NCI-H774 (cell line): Measurements from ENCODE around the gene RABGGTA.

ENCODE experiments used
- DNase-seq: peaks from one replicate; lab custom pipeline; 2025; lab: John Stamatoyannopoulos, UW

RABGGTA gene

GRCh38 chr14:24300326-24300980 is 29.1 kb upstream of the RABGGTA start:
- no peak for DNase-seq

DNA sequence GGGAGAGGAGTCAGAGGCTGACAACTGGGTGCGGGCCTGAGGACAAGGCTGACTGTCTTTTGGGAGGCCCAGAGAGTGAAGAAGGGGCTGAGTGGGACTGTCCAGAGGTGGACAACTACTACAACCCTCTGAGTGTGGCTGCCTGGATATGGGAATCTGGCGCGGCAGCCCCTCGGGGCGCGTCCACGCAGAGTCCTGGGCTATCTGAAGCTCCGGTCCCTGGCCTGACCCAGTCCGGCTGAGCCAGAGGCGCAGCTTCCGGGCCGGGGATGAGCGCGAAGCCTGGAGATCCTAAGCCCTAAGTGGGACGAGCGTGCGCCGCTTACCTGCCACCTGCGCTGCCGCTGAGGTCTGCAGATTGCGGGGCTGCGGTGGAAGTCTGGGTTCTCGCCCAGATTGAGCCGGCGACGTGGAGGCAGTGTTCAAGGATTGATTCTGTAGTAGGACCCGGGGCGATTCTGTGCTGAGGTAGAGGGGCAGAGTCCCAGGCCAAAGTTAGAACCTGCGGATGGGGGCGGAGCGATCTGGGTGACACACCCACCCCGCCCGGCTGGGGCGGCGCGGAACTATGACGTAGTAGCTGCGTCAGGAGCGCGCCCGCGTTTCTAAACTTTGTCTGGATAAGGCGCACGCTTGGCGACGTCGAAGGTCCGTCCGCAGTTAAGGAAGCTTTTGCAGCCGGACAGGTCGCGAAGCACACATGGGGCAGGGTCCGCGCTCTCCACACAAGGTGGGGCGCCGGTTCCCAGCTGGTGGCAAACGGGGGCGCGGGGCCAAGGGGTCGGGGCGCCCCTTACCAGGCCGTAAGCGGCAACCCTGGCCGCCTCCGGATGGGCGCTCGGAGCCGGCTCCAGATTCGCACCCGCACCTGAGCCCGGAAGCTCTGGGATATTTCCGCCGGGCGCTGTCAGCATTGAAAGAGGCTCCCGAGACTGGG is 28.1 kb upstream of the RABGGTA start, which contains the start of the genes DHRS1 and NOP9:
DHRS1 (minus strand) TSS at position 526 of the 937 bp plus-strand sequence. CDS start 674 bp downstream, outside the sequence.
NOP9 (plus strand) TSS at position 596 of the 937 bp plus-strand sequence; CDS start at position 701, 105 bp downstream.
- peak; percentile 87 for DNase-seq

DNA sequence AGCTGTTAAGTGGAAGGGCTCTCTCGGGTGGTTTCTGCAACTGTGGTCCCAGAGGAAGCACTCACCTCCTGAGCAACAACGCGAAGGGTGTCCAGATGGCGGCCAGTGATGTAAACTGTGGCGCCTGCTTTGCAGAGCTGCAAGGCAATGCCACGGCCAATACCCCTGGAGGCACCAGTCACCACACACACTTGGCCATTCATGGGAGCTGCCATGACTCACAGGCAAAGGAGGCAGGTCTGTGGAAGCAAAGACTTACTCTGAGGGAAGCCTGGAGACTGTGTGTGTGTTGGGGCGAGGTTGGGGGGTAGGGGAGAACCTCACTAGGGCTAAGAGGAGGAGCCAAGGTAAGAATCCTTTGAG is 27.5 kb upstream of the RABGGTA start:
- DNase-seq = no peak

GRCh38 chr14:24297190-24297964 is 26.0 kb upstream of the RABGGTA start:
- DNase-seq = no peak

GRCh38 chr14:24296341-24297157 is 25.2 kb upstream of the RABGGTA start:
- DNase-seq = peak; percentile 12

GRCh38 chr14:24293525-24293924 is 22.1 kb upstream of the RABGGTA start:
- no peak for DNase-seq

GRCh38 chr14:24292118-24292807 is 20.9 kb upstream of the RABGGTA start:
- DNase-seq = no peak

GRCh38 chr14:24291446-24292117 is 20.2 kb upstream of the RABGGTA start:
- no peak for DNase-seq

GRCh38 chr14:24290746-24291145 is 19.3 kb upstream of the RABGGTA start:
- DNase-seq = no peak

- no peak for DNase-seq
Observed at GRCh38 chr14:24289649-24290280, 18.4 kb upstream of the RABGGTA start.

DNA sequence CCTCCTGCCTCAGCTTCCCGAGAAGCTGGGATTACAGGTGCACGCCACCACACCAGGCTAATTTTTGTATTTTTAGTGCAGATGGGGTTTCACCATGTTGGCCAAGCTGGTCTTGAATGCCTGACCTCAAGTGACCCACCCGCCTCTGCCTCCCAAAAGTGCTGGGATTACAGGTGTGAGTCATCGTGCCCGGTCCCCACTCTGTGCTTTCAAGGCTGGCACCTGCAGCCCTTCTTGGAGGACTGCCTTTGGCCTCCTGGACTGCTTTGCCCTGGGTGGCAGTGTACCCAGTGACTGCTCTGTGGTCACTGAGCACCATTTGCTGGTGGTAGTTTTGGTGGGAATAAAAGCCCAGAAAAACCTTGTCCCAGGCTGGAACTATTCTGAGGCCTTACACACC is 15.6 kb upstream of the RABGGTA start:
- no peak for DNase-seq

GRCh38 chr14:24285351-24285750 is 14.0 kb upstream of the RABGGTA start:
- no peak for DNase-seq

GRCh38 chr14:24284501-24285035 is 13.2 kb upstream of the RABGGTA start:
- DNase-seq = no peak

GRCh38 chr14:24283796-24284460 is 12.5 kb upstream of the RABGGTA start:
- DNase-seq = no peak

DNA sequence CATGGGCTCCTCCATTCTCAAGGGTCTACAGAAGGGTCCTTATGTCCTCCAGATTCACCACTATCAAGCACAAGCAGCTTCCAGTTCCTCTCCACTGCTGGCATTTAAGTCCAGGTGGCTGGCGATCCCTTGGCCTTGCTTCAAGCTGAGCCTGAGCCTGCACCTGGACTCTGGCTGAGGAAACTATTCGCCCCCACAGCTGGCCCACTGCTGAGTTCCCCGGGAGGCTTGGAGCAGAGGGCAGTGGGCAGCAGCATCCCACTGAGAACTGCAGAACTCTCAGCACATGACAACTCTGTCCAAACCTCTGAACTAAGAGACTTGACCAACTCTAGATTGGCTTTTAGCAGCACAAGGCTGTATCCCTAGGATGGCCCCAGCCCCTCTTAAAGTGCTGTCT is 11.3 kb upstream of the RABGGTA start:
- no peak for DNase-seq

DNA sequence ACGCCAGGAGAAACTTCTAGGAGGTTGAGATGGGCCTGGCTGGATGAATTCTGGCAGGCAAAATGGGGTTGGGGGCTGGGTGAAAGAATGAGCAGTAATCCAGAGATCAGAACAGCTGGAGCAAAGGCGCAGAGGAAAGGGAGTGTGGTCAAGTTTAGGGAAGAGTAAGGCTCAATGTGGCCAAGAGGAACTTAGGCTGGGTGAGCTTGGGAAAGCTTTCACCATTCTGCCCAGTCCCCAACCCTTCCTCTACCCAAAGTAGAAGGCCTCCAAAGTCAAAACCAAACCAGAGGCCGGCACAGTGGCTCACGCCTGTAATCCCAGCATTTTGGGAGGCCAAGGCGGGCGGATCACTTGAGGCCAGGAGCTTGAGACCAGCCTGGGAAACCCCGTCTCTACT is 10.2 kb upstream of the RABGGTA start:
- DNase-seq = no peak

- no peak for DNase-seq
Observed at GRCh38 chr14:24280797-24281460, 9.5 kb upstream of the RABGGTA start.
